Gastrocnemius medialis (tissue), 4 donors: Measurements from ENCODE around the gene SLC38A7. TPM values are rescaled to one million over a fixed set of nuclear protein-coding genes. Genes with fewer than 3 reads are reported as not detected.
"Not testable (repeated sequence)": the region's sequence is repeated elsewhere in the genome, so short reads cannot be mapped to it uniquely, and the experiment has no call there.

Experiments used
- ATAC-seq, 2 donors: fragments of 150-250 bp; one replicate each; pipeline ENCODE4 v1.9.1; 2016
- DNase-seq, 2 donors: peaks; one replicate each; pipeline ENCODE4 v3.0.0-alpha.2; 2019
- H3K27ac ChIP-seq, 4 donors: fragments of 200-600 bp; sonication (generic); 1 replicate in 1 of 4; 2 replicates in 3 of 4; pipeline ENCODE4 v1.5.1; 2016 to 2018; ENCODE audit warnings: mild to moderate bottlenecking in 2 of 4, moderate library complexity in 1 of 4
- H3K27me3 ChIP-seq, 3 donors: fragments of 200-600 bp; sonication (generic) in 2 of 3; 1 replicate in 1 of 3; 2 replicates in 2 of 3; pipeline versions ENCODE4 v1.5.1 to v1.6.0; 2016 to 2019; ENCODE audit warnings: mild to moderate bottlenecking in 1 of 3, moderate library complexity in 1 of 3
- H3K36me3 ChIP-seq, 2 donors: fragments of 200-600 bp; sonication (generic) in 1 of 2; one replicate each; pipeline ENCODE4 v1.5.1; 2017 to 2018
- H3K4me1 ChIP-seq, 2 donors: fragments of 200-600 bp; sonication (generic) in 1 of 2; one replicate each; pipeline ENCODE4 v1.5.1; 2016 to 2017; ENCODE audit warnings: mild to moderate bottlenecking in 2 of 2
- H3K4me3 ChIP-seq, 4 donors: fragments of 200-600 bp; sonication (generic) in 3 of 4; 1 replicate in 1 of 4; 2 replicates in 3 of 4; pipeline ENCODE4 v1.5.1; 2016 to 2019; ENCODE audit warnings: mild to moderate bottlenecking in 2 of 4
- H3K9me3 ChIP-seq, 3 donors: fragments of 200-600 bp; sonication (generic) in 2 of 3; 1 replicate in 1 of 3; 2 replicates in 2 of 3; pipeline ENCODE4 v1.5.1; 2016 to 2019
- POLR2A ChIP-seq, 2 donors: fragments of 450-650 bp; IDR thresholded peaks; one replicate each; pipeline ENCODE4 v1.6.1; 2017; ENCODE audit warnings: antibody characterized with exemption in 2 of 2, mild to moderate bottlenecking in 2 of 2, moderate library complexity in 2 of 2
- in situ Hi-C, 4 donors: fragments of 200-750 bp; cut with MboI; loops; one replicate each; pipeline versions ENCODE4 v1.15.0 to v1.8.0; 2017; ENCODE audit warnings: low sequenced_read_pairs in 4 of 4
- intact Hi-C: fragments of 100-400 bp; cut with DNase I; formaldehyde crosslinking; loops from one replicate; pipeline ENCODE4 v1.15.1; 2023; ENCODE audit warnings: low total_unique reads
- total RNA-seq, 4 donors: library from RNA; depleted of rRNA; stranded (reverse); fragments of >200 nt; gene quantifications; one replicate each; pipeline versions ENCODE4 v1.1.0 to v1.2.3, GENCODE V29; 2016
- TF ChIP-seq, protein P1 (sequence below), 5 experiments: fragments of 450-650 bp in 3 of 5; fragments of 200-600 bp in 2 of 5; sonication (generic) in 2 of 5; IDR thresholded peaks in 4 of 5; conservative IDR thresholded peaks in 1 of 5; 1 replicate in 4 of 5; 2 replicates in 1 of 5; pipeline ENCODE4 v1.5.1; 2016 to 2019; ENCODE audit warnings: antibody characterized with exemption in 5 of 5, mild to moderate bottlenecking in 3 of 5, moderate library complexity in 3 of 5

Gene SLC38A7
- total RNA-seq, 4 donors from 2014 or later: 6.8 to 12.2 (median 9.1) TPM

DNA sequence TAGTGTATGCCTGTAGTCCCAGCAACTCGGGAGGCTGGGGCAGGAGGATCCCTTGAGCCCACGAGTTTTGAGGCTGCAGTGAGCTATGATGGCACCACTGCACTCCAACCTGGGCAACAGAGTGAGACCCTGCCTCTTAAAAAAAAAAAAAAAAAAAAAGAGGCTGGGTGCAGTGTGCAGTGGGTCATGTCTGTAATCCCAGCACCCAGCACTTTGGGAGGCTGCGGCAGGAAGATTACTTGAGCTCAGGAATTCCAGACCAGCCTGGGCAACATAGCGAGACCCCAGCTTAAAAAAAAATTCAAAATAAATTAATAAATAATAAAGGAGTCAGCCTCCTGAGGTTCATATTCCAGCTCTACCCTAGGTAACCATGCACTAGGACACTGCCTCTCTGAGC lies 45.3 kb downstream of the SLC38A7 start:
- Histone ChIP-seq H3K36me3 (no peaks in the 10 kb centered on the region), H3K27me3 (no peaks in the 10 kb centered on the region), H3K4me3 (no peak overlapping the region), H3K4me1 (no peaks in the 10 kb centered on the region), H3K9me3 (no peaks in the 10 kb centered on the region), H3K27ac (no peak overlapping the region)
- no peak for TF ChIP-seq POLR2A (IDR thresholded peaks at IDR 0.05)
- TF ChIP-seq, protein P1, sequence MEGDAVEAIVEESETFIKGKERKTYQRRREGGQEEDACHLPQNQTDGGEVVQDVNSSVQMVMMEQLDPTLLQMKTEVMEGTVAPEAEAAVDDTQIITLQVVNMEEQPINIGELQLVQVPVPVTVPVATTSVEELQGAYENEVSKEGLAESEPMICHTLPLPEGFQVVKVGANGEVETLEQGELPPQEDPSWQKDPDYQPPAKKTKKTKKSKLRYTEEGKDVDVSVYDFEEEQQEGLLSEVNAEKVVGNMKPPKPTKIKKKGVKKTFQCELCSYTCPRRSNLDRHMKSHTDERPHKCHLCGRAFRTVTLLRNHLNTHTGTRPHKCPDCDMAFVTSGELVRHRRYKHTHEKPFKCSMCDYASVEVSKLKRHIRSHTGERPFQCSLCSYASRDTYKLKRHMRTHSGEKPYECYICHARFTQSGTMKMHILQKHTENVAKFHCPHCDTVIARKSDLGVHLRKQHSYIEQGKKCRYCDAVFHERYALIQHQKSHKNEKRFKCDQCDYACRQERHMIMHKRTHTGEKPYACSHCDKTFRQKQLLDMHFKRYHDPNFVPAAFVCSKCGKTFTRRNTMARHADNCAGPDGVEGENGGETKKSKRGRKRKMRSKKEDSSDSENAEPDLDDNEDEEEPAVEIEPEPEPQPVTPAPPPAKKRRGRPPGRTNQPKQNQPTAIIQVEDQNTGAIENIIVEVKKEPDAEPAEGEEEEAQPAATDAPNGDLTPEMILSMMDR (IDR thresholded peaks at IDR 0.05 in 4 of 5, conservative IDR thresholded peaks at IDR 0.05 in 1 of 5): no peak
- ATAC-seq (no peak), DNase-seq (no peak)
- intact Hi-C loops (no loop called here), in situ Hi-C loops (loop anchor here in 1 of 4 donors (25.0 kb wide), 1 partner anchor 402 kb away; a partner anchor contains a TSS)

DNA sequence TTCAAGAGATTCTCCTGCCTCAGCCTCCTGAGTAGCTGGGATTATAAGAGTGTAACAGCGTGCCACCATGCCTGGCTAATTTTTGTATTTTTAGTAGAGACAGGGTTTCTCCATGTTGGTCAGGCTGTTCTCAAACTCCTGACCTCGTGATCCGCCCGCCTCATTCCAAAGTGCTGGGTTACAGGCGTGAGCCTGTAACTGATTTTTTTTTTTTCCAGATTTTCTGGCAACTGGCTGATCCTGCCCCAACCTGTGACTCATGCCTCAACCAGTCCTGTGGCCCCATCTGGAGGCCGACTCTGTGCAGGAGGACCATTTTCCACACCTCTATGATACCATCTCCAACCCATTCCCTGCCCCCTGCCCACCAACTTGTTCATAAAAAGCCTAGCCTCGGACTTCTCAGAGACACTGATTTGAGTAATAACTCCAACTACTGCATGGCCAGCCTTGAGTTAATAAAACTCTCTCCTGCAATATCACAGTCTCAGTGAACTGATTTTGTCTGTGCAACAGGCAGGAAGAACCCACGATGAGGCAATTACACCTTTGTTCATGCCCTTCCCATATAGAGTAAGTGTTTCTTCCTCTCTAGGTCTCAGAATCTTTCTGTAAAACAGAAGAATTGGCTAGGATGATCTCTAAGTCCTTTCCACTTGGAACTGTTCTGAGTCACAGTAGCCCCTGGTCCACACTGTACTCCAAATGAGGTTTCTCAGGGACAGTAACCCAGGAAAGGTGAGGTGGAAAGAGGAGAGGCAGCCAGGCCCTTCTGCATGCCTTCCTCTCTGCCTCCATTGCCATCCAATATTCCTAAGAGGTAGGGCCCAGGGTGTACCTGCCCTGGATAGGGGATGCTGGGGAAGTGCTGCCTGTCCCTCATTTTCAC lies 46.2 kb downstream of the SLC38A7 start:
- in situ Hi-C loops (loop anchor here in 1 of 4 donors (25.0 kb wide), 1 partner anchor 401 kb away; a partner anchor contains a TSS), intact Hi-C loops (no loop called here)
- no peaks in the 10 kb centered on the region for H3K36me3 ChIP-seq
- H3K27me3 ChIP-seq: no peaks in the 10 kb centered on the region
- ATAC-seq (peak; percentile 44 to 68), DNase-seq (peak in 1 of 2 donors; percentile 24)
- H3K4me1 ChIP-seq: no peaks in the 10 kb centered on the region
- H3K27ac ChIP-seq: no peak overlapping the region
- no peaks in the 10 kb centered on the region for H3K9me3 ChIP-seq
- TF ChIP-seq, protein P1 (IDR thresholded peaks at IDR 0.05 in 4 of 5, conservative IDR thresholded peaks at IDR 0.05 in 1 of 5): no peak
- TF ChIP-seq POLR2A (IDR thresholded peaks at IDR 0.05): no peak
- H3K4me3 ChIP-seq: no peak overlapping the region

DNA sequence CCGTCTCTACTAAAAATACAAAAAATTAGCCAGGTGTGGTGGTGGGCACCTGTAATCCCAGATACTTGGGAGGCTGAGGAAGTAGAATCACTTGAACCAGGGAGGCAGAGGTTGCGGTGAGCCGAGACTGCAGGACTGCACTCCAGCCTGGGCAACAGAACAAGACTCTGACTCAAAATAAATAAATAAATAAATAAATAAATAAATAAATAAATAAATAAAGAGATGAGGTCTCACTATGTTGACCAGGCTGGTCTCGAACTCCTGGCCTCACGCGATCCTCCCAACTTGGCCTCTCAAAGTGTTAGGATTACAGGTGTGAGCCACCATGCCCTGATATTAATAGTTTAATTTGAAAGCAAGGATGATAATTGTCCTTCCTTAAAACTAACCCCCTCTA lies 47.5 kb downstream of the SLC38A7 start:
- intact Hi-C loops, H3K27me3 ChIP-seq, H3K27ac ChIP-seq, DNase-seq, H3K4me3 ChIP-seq, H3K9me3 ChIP-seq, H3K4me1 ChIP-seq, ATAC-seq, H3K36me3 ChIP-seq: not testable (repeated sequence)
- in situ Hi-C loops: loop anchor here in 1 of 4 donors (25.0 kb wide), 1 partner anchor 400 kb away; a partner anchor contains a TSS

DNA sequence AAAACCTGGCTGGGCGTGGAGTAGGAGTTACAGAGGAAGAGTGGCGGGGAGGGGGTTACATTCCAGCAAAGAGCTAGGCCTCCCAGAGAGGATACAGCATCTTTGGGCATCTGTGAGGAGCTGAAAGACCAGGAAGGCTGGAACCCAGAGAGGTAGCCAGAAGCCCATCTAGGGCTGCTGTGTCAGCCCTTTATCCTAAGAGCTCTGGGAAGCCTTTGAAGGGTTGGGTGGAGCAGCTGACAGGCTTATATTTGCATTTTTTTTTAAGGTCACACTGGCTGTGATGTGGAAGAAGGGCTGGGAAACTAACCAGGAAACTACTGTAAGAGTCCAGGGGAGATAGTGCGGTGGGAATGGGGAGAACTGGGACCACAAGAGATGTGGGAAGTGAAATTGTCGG lies 48.1 kb downstream of the SLC38A7 start:
- DNase-seq: no peak

DNA sequence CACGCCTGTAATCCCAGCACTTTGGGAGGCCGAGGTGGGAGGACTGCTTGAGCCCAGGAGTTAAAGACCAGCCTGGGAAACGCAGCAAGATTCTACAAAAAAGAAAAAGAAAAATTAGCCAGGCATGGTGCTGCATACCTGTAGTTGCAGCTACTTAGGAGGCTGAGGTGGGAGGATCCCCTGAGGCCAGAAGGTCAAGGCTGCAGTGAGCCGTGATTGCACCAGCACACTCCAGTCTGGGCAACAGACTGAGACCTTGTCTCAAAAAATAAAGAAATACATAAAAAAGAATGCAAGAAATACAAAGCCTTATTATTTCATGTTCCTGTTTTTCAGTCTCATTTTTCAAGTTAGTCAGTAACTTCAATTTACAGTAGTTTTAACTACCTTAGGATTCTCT lies 49.1 kb downstream of the SLC38A7 start:
- Histone ChIP-seq H3K36me3 (no peaks in the 10 kb centered on the region), H3K9me3 (no peaks in the 10 kb centered on the region), H3K27ac (no peak overlapping the region), H3K4me1 (peaks cover 0 to 2% of the 10 kb centered on the region in 2 donors), H3K4me3 (no peak overlapping the region), H3K27me3 (no peaks in the 10 kb centered on the region)
- no peak for TF ChIP-seq POLR2A (IDR thresholded peaks at IDR 0.05)
- TF ChIP-seq, protein P1 (IDR thresholded peaks at IDR 0.05 in 4 of 5, conservative IDR thresholded peaks at IDR 0.05 in 1 of 5): no peak
- DNase-seq (no peak), ATAC-seq (no peak)
- in situ Hi-C loops: loop anchor here in 1 of 4 donors (25.0 kb wide), 1 partner anchor 398 kb away; a partner anchor contains a TSS
- intact Hi-C loops: no loop called here

More for the DNA sequence above, 48.1 kb downstream of the SLC38A7 start:
- no peaks in the 10 kb centered on the region for H3K9me3 ChIP-seq
- in situ Hi-C loops: loop anchor here in 1 of 4 donors (25.0 kb wide), 1 partner anchor 399 kb away; a partner anchor contains a TSS
- no peak overlapping the region for H3K4me3 ChIP-seq
- ATAC-seq: no peak
- H3K27me3 ChIP-seq: no peaks in the 10 kb centered on the region
- H3K36me3 ChIP-seq: no peaks in the 10 kb centered on the region
- TF ChIP-seq, protein P1 (IDR thresholded peaks at IDR 0.05 in 4 of 5, conservative IDR thresholded peaks at IDR 0.05 in 1 of 5): no peak
- TF ChIP-seq POLR2A (IDR thresholded peaks at IDR 0.05): no peak
- intact Hi-C loops: no loop called here
- no peaks in the 10 kb centered on the region for H3K4me1 ChIP-seq
- H3K27ac ChIP-seq: no peak overlapping the region
